Measurements from ENCODE around the gene SAMHD1.

Gene SAMHD1

DNA sequence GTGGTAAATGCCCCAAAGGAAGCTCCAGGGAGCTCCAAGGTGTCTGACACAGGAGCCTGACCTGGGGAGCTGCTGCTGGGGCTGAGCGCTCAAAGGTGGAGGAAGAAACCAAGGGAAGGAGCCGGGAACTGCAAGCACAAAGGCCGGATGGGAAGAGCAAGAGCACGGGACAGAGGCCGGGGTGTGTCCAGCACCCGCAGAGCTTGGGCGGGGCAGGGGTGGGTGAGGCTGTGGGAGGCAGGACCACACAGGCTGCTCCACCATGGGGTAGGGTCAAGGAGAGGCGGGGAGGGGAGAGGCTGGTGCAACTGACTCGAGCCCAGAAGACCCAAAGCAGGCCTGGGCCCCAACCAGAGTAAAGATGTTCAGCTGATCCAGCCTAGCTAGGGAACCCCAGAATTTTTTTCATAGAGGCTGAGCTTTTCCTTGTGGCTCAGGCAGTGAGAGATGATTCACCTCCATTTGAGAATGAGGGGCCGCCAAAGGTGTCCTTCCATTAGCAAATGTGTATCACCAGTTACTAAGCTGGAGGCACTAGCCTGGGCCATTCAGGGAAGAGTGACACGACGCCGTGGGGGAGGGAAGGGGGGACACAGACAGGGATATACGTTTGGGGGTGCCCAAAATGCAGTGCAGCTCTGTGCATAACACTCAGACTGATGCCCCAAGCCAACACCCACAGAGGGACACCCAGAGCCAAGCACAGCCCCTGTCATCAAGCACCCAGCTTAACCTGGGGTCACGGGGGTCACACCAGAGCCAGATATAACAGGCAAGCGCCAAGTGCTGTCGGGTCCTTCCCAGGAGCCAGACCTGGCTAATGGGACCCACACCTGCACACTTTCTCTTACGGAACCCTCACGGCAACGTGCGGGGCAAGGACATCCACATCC is 96.9 kb downstream of the SAMHD1 start:
- no peak overlapping the region for H3K9ac ChIP-seq (ENCODE audit: low read depth, low read length)
- ATAC-seq (ENCODE audit: insufficient read depth, low read depth) (no peak), DNase-seq (no peak)
- H4K20me1 ChIP-seq (ENCODE audit: insufficient read depth, low read length): peaks cover 35% of the 10 kb centered on the region
- no peaks in the 10 kb centered on the region for H3K9me3 ChIP-seq (ENCODE audit: insufficient read depth, low read length, severe bottlenecking)
- H3K4me3 ChIP-seq (ENCODE audit: low read depth in 1 of 2, low read length in 2 of 2): no peak overlapping the region
- no peak overlapping the region for H3K4me2 ChIP-seq (ENCODE audit: insufficient read depth, low read length)
- no peaks in the 10 kb centered on the region for H3K27me3 ChIP-seq (ENCODE audit: insufficient read depth, low read length, poor library complexity)
- no peak overlapping the region for H2AFZ ChIP-seq (ENCODE audit: low read depth, low read length)
- 0 out of 2 replicates have a peak, but pooled peaks cover 2% of the 10 kb centered on the region for H3K4me1 ChIP-seq (ENCODE audit: insufficient read depth, low read length)
- peaks cover 20% of the 10 kb centered on the region for H3K36me3 ChIP-seq (ENCODE audit: insufficient read depth, low read length)
- peaks cover 59% of the 10 kb centered on the region for H3K79me2 ChIP-seq (ENCODE audit: insufficient read depth, low read length)
- TF ChIP-seq EZH2 (IDR thresholded peaks at IDR 0.05; ENCODE audit: borderline replicate concordance, low read depth, low read length, severe bottlenecking): no peak
- TF ChIP-seq CTCF (IDR thresholded peaks at IDR 0.05; ENCODE audit: borderline replicate concordance, extremely low read depth, low read length, poor library complexity, severe bottlenecking): no peak
- no peak overlapping the region for H3K27ac ChIP-seq (ENCODE audit: low read length)

- H3K79me2 ChIP-seq (ENCODE audit: insufficient read depth, low read length): peaks cover 56% of the 10 kb centered on the region
- H4K20me1 ChIP-seq (ENCODE audit: insufficient read depth, low read length): peaks cover 33% of the 10 kb centered on the region
- H3K9me3 ChIP-seq (ENCODE audit: insufficient read depth, low read length, severe bottlenecking): no peaks in the 10 kb centered on the region
- no peak overlapping the region for H3K4me3 ChIP-seq (ENCODE audit: low read depth in 1 of 2, low read length in 2 of 2)
- no peaks in the 10 kb centered on the region for H3K4me1 ChIP-seq (ENCODE audit: insufficient read depth, low read length)
- H3K27me3 ChIP-seq (ENCODE audit: insufficient read depth, low read length, poor library complexity): no peaks in the 10 kb centered on the region
- no peak for ATAC-seq (ENCODE audit: insufficient read depth, low read depth)
- no peak overlapping the region for H2AFZ ChIP-seq (ENCODE audit: low read depth, low read length)
- H3K9ac ChIP-seq (ENCODE audit: low read depth, low read length): no peak overlapping the region
- no peak overlapping the region for H3K4me2 ChIP-seq (ENCODE audit: insufficient read depth, low read length)
- no peak for DNase-seq
- no peak overlapping the region for H3K27ac ChIP-seq (ENCODE audit: low read length)
- H3K36me3 ChIP-seq (ENCODE audit: insufficient read depth, low read length): peaks cover 9% of the 10 kb centered on the region
- TF ChIP-seq CTCF (IDR thresholded peaks at IDR 0.05; ENCODE audit: borderline replicate concordance, extremely low read depth, low read length, poor library complexity, severe bottlenecking): no peak
- no peak for TF ChIP-seq EZH2 (IDR thresholded peaks at IDR 0.05; ENCODE audit: borderline replicate concordance, low read depth, low read length, severe bottlenecking)
These were observed 99.3 kb downstream of the SAMHD1 start for GRCh38 chr20:36852187-36852586.

DNA sequence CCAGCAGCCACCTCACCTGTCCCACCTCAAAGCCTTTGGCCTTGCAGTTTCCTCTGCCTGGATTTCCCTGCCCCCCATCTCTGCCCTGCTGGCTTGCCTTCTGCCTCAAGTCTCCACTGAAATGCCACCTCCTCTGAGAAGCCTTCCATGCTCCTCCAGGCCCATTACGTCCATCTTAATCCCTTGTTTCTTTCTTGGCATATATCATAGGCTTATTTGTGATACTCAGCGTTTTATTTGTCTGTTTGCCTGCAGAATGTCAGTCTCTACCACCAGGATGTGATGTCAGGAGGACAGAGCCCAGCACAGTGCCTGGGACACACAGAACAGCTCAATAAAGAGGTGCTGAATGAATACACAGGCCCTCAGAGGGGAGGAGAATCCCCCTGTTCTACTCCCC is 100.0 kb downstream of the SAMHD1 start:
- no peak overlapping the region for H3K27ac ChIP-seq (ENCODE audit: low read length)
- DNase-seq: no peak
- peaks cover 51% of the 10 kb centered on the region for H3K79me2 ChIP-seq (ENCODE audit: insufficient read depth, low read length)
- peaks cover 5% of the 10 kb centered on the region for H3K36me3 ChIP-seq (ENCODE audit: insufficient read depth, low read length)
- H3K9me3 ChIP-seq (ENCODE audit: insufficient read depth, low read length, severe bottlenecking): no peaks in the 10 kb centered on the region
- TF ChIP-seq CTCF (IDR thresholded peaks at IDR 0.05; ENCODE audit: borderline replicate concordance, extremely low read depth, low read length, poor library complexity, severe bottlenecking): no peak
- TF ChIP-seq EZH2 (IDR thresholded peaks at IDR 0.05; ENCODE audit: borderline replicate concordance, low read depth, low read length, severe bottlenecking): no peak
- no peak for ATAC-seq (ENCODE audit: insufficient read depth, low read depth)
- H2AFZ ChIP-seq (ENCODE audit: low read depth, low read length): no peak overlapping the region
- H3K9ac ChIP-seq (ENCODE audit: low read depth, low read length): no peak overlapping the region
- no peaks in the 10 kb centered on the region for H3K27me3 ChIP-seq (ENCODE audit: insufficient read depth, low read length, poor library complexity)
- H3K4me2 ChIP-seq (ENCODE audit: insufficient read depth, low read length): no peak overlapping the region
- H3K4me3 ChIP-seq (ENCODE audit: low read depth in 1 of 2, low read length in 2 of 2): no peak overlapping the region
- no peaks in the 10 kb centered on the region for H3K4me1 ChIP-seq (ENCODE audit: insufficient read depth, low read length)
- H4K20me1 ChIP-seq (ENCODE audit: insufficient read depth, low read length): peaks cover 33% of the 10 kb centered on the region

Data from DND-41 (cell line).